ENCODE measurements around the gene STAT5B.
"Not testable (repeated sequence)": the region's sequence is repeated elsewhere in the genome, so short reads cannot be mapped to it uniquely, and the experiment has no call there.

Gene STAT5B

DNA sequence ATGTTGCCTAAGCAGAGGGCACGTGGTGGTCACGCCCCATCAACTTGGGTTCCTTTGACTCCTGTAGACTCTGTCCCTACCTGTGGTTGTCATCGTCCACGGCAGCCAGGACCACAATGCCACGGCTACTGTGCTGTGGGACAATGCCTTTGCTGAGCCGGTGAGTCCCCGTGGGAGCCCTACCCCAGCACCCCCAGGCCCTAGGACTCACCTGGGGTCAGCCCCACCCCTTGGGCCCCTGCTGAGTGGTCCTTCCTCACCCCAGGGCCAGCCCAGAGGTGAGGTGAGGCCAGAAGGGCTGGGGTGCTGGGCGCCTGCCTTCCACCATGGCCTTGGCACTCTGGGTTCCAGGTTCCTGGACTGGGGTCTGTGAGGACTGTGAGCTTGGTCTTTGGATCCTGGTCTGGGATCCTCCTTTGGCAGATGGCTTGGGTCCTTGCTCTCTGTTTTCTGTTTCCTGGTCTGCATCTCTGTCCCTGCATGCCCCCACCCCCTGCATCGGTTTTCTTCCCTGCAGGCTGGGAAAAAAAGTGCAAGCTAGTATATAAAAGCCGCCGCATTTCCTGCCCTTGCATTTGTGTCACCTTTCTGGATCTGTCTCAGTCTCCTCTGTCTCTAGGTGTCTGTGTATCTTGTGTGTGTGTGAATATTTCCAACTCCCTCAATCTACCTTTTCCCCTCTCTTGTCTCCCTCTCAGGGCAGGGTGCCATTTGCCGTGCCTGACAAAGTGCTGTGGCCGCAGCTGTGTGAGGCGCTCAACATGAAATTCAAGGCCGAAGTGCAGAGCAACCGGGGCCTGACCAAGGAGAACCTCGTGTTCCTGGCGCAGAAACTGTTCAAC lies 29.6 kb upstream of the STAT5B start:
- DNase-seq: no peak

DNA sequence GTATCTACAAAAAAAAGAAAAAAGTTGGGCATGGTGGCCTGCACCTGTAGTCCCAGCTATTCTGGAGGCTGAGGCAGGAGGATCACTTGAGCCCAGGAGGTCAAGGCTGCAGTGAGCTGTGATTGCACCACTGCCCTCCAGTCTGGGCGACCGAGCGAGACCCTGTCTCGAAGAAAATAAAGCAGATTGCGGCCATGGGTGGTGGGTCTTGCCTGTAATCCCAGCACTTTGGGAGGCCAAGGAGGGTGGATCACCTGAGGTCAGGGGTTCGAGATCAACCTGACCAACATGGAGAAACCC lies 28.8 kb upstream of the STAT5B start:
- not testable (repeated sequence) for DNase-seq

DNA sequence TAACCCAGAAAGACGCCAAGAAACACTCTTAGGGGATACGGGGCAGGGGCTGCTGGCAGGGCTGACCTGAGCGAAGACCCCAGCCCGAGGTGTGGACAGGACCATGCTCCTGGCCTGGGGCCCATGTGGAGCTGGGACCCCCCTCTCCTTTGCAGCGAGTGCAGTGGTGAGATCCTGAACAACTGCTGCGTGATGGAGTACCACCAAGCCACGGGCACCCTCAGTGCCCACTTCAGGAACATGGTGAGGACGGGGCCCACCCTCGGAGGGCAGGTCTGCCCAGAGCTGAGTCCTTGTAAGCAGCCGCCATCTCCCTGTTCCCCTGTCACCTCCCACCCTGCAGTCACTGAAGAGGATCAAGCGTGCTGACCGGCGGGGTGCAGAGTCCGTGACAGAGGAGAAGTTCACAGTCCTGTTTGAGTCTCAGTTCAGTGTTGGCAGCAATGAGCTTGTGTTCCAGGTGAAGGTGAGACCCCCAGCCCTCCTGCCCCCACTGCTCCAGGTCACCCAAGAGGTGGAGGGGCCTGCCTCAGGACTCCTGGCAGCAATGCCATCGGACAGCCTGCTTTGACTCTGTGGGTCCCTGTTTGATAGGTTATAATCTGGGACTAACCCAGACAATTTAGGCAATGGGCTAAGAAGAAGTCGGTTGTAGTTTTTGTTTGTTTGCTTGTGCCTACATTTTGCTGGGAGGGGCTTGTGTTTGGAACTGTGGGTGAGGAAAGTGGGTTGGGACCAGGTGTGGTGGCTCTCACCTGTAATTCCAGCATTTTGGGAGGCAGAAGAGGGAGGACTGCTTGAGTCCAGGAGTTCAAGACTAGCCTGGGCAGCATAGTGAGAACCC lies 28.2 kb upstream of the STAT5B start:
- no peak for DNase-seq

DNA sequence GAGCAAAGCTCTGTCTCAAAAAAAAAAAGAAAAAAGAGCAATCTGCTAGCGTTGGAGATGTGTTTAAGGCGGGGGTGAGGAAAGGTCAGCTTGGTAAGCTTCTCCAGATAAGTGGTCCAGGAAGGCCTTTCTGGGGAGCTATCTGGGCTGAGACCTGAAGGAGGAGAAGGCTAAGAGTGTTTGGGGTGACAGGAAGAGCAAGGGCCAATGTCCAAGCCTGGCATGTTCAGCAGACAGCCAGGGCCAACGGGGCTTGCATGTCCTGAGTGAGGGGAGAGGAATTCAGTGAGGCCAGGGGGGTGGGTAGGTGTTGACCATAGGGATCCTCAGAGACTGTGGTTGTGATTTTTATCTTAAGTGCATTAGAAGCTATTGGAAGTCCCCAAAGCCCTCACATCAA lies 27.5 kb upstream of the STAT5B start:
- DNase-seq: no peak

DNA sequence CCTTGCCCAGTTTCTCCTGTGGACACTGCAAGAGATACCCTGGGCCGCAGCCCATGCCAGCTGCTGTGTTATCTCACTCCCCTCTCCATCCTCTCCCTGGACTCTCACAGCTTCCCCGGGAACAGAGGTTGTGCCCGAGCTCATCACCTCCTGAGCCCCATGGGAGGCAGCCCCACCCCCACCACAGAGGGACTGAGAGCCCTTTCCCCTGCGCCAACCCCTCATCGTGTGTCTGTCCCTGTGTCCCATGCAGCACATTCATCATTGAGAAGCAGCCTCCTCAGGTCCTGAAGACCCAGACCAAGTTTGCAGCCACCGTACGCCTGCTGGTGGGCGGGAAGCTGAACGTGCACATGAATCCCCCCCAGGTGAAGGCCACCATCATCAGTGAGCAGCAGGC lies 24.8 kb upstream of the STAT5B start:
- DNase-seq: no peak

DNA sequence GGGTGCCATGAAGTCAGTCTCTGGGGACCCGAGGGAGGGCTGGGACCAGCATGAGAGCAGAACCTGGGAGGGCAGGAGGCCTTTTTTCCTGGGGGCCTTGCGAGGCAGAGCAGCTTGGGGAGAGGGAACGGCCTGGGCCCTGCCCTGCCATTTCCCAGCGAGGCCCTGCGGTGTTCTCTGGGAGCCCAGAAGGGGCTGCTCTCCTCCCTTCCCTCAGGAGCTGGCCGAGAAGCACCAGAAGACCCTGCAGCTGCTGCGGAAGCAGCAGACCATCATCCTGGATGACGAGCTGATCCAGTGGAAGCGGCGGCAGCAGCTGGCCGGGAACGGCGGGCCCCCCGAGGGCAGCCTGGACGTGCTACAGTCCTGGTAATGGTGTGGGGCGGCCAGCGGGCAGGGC lies 23.7 kb upstream of the STAT5B start:
- DNase-seq: not testable (repeated sequence)

DNA sequence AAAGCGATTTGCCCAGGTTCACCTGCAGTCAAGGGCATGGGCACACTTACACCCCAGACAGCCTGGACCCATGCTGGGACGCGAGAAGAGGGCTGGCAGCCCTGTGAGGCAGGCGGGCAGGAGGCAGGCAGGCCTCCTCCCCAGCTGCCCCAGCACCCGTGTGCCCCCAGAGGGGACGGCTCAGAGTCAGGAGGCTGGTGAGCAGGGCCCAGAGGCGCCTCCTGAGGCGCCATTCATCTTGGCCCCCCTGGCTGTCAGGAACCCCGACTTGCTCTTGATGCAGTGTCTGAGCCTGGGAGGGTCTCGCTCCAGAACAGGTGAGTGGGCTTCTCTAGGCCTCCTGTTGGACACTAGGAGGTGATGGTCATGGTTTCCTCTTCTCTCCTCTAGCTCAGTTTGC lies 23.2 kb upstream of the STAT5B start:
- DNase-seq: not testable (repeated sequence)

DNA sequence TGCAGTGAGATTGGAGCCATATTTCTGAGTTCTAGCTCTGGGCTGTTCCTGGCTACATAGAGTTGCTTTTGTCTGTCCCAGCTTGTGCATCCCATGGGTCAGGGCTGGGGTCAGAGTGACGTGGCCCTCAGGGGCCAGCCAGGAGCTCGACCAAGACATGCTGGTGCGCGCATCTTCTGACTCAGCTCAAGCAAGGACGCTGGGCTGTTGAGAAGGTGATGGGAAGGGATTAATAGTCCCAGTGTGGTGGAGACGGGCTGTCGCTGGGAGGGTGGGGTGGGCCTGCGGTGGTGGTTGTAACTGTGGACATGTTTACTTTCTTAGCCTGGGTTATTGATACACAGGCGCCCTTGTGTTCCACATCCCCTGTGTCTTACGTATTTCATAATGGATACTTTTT lies 21.6 kb upstream of the STAT5B start:
- DNase-seq: not testable (repeated sequence)

DNA sequence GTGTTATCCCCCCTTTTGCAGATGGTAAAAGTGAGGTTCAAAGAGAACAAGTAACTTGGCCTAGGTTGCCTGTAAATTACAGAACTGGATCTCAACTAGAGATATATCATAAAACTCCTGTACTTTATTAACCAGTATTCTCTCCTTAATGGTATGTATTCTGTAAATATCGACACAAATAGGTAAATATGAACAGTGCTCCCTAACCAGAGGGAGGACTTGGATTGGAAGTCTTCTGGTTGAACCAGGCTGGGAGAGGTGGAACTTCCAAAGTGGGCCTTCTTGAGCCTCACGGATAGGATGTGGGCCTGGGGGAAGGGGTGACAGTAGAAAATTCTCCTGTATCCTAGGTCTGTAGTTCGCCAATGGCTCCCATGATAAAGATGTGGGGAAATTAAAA lies 19.8 kb upstream of the STAT5B start:
- DNase-seq: no peak

DNA sequence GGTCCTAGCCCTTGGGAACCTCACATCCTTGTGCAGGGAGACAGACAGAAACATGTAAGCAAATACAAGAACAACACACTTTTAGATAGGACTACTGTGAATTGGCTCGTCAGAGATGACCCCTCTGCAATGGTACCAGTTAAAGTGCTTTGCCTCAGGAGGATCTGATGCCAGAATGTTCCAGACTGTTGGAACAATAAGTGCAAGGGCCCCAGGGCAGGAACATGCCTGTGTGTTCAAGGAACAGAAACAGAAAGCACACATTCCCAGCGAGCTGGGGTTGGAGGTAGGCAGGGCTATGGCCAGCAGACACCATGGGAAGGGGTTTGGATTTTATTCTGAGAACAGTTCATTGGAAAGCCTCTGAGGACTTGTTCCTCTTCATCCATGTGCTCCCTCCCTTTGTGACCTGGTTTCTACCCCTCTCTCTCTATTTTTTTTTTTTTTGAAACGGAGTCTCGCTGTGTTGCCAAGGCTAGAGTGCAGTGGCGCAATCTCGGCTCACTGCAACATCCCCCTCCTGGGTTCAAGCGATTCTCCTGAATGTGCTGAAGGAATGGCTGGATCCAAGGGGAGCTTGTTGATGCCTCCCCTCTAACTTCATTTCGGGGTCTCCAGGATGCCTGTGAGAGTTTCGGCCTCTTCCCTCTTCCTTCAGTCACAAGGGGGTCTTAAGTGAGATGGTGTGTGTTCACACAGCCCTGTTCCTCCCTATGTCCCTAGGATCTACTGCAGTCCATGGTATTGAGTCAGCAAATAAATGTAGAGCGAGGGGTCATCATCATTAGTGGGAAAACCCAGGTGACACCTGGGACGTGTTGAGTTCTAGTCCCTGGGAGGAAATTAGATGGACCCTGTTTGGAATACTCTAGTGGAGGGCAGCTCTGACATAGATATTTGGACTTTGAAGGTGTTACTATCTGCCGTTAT lies 18.5 kb upstream of the STAT5B start:
- DNase-seq: no peak

DNA sequence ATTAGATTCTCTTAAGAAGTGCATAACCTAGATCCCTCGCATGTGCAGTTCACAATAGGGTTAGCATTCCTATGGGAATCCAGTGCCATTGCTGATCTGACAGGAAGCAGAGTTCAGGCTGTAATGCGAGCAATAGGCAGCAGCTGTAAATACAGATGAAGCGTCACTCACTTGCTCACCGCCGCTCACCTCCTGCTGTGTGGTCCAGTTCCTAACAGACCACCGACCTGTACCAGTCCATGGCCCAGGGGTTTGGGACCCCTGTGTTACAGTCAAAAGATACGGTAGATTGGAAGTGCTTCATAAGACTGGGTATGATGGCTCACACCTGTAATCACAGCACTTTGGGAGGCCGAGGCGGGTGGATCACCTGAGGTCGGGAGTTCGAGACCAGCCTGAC lies 14.9 kb upstream of the STAT5B start:
- DNase-seq: no peak

DNA sequence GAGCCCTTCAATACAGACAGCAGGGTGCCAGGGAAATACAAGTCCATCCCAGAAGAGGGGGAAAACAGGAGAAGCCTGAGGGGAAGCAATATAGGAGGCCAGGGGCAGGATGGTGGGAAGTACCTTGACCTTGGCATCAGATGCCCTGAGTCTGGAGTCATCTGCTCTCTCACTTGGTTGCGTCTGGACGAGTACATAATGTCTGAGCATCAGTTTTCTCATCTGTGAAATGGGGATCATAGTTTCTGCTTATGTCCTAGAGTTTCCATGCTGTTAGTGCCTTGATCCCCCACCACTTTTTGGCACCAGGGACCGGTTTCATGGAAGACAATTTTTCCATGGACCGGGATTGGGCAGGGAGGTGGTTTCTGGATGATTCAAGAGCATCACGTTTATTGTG lies 14.4 kb upstream of the STAT5B start:
- no peak for DNase-seq

DNA sequence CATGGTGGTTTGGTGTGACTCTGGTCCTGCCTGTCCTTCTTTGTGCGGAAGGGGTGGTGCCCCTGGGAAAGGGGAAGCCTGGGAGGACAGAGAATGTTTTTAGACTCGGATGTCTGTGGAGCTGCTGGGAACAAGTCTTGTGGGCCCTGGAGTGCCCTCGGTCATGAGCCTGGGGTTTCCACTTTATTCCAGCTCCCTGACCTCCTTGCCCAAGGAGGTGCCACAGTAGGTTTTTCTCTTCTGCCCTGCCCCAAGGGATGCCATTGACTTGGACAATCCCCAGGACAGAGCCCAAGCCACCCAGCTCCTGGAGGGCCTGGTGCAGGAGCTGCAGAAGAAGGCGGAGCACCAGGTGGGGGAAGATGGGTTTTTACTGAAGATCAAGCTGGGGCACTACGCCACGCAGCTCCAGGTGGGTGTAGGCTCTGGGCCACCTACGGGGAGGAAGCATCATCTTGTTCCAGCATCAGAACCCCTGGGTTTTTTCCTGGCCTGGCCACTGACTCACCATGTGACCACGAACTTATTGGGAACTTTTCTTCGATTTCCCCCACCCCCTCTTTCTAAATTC lies 13.5 kb upstream of the STAT5B start:
- no peak for DNase-seq

DNA sequence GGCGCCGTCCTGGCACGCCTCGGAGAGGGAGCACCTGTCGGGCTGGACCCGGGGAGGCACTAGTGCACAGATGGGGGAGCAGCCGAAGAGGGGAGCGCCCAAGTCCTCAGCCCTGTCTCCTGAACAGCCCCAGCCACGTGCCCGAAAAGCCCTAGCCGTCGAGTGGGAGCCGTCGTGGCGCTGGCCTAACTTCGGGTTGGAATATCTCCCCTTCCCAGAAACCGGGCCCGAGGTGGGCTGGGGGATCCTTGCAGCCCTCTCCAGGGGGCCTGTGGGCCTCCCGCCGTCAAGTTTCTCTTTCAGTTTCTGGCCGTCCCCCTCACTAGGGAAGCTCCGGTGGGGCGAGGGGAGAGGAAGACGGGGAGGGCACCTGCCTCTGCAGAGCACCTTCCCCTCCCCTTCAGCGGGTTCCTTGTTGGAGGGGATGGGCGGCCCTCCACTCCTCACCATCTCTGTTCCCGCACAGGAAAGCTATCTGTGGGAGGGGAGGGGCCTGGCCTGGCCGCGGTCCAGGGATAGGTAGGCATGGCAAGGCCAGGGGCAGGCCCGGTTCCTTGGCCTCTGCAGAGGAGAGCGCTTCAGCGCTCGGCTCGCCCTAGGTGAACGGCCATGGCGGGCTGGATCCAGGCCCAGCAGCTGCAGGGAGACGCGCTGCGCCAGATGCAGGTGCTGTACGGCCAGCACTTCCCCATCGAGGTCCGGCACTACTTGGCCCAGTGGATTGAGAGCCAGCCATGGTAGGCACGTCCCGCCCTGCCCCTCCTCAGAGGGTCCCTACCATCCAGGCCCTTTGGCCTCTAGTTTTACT lies 12.8 kb upstream of the STAT5B start:
- peak; percentile 50 for DNase-seq

DNA sequence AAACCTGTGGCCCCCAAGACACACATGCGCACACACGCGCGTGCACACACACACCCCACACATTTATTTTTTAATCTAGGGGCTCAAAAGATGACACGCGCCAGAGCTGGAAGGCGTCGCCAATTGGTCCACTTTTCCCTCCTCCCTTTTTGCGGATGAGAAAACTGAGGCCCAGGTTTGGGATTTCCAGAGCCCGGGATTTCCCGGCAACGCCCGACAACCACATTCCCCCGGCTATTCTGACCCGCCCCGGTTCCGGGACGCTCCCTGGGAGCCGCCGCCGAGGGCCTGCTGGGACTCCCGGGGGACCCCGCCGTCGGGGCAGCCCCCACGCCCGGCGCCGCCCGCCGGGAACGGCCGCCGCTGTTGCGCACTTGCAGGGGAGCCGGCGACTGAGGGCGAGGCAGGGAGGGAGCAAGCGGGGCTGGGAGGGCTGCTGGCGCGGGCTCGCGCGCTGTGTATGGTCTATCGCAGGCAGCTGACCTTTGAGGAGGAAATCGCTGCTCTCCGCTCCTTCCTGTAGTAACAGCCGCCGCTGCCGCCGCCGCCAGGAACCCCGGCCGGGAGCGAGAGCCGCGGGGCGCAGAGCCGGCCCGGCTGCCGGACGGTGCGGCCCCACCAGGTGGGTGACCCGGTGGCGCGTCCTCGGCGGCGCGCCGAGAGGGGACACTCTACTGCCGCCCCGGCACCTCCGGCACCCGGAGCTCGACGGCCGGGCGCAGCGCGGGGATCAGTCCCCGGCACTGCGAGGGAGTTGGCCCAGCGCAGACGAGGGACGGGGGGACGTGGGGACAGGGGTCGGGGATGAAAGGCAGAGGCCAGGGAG lies 12.0 kb upstream of the STAT5B start, which contains the start of gene STAT5A:
Gene STAT5A (plus strand): TSS at position 522 of the 826 bp plus-strand sequence. CDS start 914 bp downstream, outside the sequence.
- peak; percentile 77 for DNase-seq

DNA sequence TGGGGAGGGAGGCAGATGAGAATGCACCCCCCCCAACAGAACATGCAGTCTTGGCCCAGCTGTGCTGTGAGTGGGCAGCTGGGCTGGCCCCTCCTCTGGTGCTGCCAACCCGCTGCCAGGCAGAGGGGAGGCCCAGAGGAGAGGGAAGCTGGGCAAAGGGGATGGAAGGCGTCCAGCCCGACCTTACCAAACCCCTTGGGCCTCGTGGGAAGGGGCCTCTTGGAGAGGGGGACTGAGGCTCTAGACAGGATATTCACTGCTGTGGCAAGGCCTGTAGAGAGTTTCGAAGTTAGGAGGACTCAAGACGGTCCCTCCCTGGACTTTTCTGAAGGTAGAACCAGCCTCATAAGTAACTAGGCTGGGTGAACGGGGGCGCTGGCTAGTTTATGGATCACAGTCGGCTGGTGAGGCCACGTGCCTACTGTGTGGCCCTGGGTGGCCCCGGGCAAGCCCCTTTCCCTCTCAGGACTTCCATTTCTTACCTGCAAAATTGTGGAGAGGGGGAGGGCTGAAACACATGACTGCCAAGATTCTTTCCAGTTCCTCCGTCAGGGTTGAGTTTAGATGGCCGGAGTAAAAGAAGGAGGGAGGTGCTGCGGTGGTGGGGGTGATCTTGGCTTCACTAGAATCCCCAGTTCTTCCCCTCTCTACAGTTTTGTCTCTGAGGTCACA lies 11.2 kb upstream of the STAT5B start:
- DNase-seq: peak; percentile 55

DNA sequence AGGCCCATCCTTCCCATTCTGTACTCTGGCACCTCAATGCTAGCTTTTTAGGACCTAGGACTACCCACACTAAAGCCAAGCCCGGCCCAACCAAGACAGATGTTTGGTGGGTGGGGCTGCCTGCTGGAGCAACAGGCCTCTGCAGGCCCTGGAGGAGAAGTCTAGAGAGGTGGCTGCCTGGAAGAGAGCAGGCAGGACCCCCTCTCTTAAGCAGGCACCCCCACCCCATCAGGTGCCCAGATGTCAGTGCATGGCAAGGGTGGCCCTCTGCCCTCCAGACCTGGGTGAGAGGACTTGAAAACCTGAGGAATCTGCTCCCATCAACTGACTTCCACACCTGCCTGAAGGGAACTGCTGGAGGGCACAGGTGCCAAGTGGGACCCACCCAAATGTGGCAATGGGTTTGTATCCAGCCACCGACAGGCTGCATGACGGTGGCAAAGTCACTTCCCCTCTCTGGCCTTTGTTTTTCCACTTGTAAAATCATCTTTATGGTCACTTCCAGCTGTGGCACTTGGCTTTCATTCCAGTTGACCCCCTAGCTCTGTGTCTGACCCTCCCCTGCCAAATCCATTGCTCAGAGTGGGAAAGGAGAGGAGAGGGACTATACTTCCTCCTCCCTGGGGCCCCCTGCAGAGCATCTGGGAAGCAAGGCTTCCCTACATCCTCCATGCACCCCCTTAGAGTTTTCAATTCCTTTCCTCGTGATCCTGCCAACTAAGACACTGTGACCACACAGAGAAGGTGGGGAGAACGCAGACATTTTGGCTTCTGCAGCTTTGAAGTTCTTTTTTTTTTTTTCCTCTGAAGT lies 10.4 kb upstream of the STAT5B start:
- DNase-seq: no peak

DNA sequence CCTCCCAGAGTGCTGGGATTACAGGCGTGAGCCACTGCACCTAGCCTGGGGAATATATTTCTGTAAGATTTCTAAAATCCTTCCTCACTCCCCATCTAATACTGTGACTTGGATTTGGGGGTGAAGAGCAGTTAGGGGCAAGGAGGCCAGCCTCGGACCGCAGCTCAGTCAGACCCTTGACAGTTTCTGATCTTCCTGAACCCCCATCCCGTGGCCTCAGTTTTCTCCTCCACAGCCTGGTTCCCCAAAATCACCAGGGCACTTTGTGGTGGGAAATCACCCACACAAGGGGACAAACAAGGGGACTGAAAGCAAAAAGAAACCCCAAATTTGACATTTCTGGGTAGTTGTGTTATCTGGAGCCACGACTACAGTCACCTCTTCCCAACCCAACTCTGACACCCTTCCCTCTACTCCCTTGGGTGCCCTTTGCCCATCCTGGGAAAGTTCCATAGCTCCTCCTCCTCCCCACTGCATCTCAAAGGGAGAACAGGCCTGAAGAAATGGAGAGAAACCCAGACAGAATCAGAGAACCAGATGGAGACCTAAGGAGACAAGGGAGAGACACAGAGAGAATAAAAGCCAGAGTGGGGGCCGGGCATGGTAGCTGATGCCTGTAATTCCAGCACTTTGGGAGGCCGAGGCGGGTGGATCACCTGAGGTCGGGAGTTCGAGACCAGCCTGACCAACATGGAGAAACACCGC lies 9.3 kb upstream of the STAT5B start:
- DNase-seq: no peak

DNA sequence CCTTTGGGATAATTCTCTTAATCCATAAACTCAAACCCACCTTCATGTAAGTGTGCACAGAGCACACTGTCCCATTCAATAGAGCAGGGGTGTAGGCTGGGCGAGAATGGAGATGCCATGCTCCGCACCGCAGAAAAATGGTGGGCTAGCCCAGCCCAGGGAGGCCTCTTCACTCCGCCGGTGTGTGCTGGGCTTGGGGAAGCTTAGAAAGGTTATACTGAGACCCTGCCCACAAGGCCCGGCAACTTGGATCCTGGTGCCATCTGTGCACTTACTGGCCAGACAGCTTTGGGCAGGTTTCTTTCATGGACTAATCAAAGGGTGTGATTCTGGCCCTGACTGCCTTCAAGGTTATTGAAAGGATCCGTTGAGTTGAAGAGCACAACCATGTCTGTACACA lies 8.4 kb upstream of the STAT5B start:
- no peak for DNase-seq

Measured in activated CD4-positive, alpha-beta T cell treated with anti-CD3 and anti-CD28 coated beads, Interleukin-2, amount 50 U/mL, for 16 hours (primary cell).